OCI-LY1 (cell line): Measurements from ENCODE around the gene PLA2G1B.

Experiments used
- EZH2 ChIP-seq: fragments of 200-600 bp; sonication (generic), shearing (Covaris generic); IDR thresholded peaks from 2 replicates; pipeline ENCODE4 v1.8.0; 2017; ENCODE audit warnings: borderline replicate concordance, mixed run types, mild to moderate bottlenecking, antibody characterized with exemption, low read length, moderate library complexity, mixed read lengths
- TF ChIP-seq, protein P1 (sequence below): fragments of 200-600 bp; sonication (generic), shearing (Covaris generic); IDR thresholded peaks from 2 replicates; pipeline ENCODE4 v1.5.1; 2017; ENCODE audit warnings: mild to moderate bottlenecking, antibody characterized with exemption, low read length, moderate library complexity, mixed read lengths

DNA sequence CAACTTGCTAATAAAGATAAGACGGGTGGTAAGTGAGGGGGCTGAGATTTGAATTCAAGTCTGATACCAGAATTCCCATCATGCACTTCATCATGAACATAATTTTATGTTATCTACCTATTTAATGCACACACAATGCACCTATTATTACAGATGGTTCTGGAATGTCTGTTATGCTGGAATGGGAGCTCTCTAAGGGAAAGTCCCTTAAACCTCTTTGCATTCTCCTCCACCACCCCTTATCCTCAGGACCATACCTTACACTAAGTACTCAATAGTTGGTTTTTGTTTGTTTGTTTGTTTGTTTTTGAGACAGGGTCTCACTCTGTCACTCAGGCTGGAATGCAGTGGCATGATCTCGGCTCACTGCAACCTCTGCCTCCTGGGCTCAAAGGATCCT is 48.4 kb upstream of the PLA2G1B start:
- TF ChIP-seq, protein P1, sequence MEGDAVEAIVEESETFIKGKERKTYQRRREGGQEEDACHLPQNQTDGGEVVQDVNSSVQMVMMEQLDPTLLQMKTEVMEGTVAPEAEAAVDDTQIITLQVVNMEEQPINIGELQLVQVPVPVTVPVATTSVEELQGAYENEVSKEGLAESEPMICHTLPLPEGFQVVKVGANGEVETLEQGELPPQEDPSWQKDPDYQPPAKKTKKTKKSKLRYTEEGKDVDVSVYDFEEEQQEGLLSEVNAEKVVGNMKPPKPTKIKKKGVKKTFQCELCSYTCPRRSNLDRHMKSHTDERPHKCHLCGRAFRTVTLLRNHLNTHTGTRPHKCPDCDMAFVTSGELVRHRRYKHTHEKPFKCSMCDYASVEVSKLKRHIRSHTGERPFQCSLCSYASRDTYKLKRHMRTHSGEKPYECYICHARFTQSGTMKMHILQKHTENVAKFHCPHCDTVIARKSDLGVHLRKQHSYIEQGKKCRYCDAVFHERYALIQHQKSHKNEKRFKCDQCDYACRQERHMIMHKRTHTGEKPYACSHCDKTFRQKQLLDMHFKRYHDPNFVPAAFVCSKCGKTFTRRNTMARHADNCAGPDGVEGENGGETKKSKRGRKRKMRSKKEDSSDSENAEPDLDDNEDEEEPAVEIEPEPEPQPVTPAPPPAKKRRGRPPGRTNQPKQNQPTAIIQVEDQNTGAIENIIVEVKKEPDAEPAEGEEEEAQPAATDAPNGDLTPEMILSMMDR: no peak
- no peak for TF ChIP-seq EZH2
